HG03066 (cell line): ENCODE data around the gene KLRC4.
"Not testable (repeated sequence)": the region's sequence is repeated elsewhere in the genome, so short reads cannot be mapped to it uniquely, and the experiment has no call there.

Source experiments
- ATAC-seq: cut with Tn5 transposase; IDR thresholded peaks from one replicate; pipeline ENCODE4 v1.9.1; 2021; ENCODE audit warnings: low read depth; ENCODE audit not compliant: unreplicated experiment

The KLRC4 gene, protein sequence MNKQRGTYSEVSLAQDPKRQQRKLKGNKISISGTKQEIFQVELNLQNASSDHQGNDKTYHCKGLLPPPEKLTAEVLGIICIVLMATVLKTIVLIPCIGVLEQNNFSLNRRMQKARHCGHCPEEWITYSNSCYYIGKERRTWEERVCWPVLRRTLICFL

DNA sequence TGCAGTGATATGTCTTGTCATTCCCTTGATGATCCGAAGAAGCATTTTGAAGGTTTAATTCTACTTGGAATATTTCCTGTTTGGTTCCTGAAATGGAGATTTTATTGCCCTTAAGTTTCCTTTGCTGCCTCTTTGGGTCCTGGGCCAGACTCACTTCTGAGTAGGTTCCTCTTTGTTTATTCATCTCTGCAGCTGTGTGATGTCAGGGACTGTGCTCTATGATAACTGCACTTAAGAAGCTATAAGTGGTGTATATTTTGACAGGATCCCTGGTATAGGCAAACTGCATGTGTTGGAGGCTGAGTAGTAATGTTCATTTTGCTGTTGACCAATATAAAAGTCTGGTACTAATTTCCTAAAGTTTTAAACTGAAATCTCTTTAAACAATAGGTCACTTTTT, at the start of gene KLRC4:
Gene KLRC4, minus strand, starts transcription at position 366 of the 400 bp plus-strand sequence. Its CDS starts 182 bp downstream, at position 184.
- ATAC-seq, result no peak

DNA sequence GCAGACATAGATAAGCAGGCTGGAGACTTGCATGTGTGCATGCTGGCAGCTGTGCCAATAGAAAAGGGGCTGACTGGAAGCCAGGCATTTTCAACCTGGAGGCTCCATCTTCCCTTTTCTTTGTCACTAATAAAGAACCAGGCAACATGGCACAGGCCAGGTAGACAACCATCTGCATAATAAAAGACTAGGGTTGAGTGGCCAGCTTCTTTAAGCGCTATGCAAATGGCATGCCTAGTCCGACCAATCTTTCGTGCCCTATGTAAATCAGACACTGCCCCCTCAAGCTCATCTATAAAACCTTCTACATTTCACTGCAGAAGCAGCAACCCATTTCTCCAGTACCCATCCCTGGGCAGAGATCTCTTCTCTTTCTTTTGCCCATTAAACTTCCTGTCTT, 48.2 kb upstream of the KLRC4 start:
- no peak for ATAC-seq

DNA sequence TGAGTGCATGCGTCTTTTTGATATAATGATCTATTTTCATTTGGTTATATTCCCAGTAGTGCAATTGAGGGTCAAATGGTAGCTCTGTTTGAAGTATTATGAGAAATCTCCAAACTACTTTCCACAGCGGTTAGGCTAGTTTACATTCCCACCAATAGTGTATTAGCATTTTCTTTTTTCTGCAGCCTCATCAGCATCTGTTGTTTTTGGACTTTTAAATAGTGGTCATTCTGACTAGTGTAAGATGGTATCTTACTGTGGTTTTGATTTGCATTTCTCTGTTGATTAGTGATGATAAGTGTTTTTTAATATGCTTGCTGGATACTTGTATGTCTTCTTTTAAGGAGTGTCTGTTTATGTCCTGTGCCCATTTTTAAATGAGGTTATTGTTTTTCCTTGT, 47.3 kb upstream of the KLRC4 start:
- no peak for ATAC-seq

DNA sequence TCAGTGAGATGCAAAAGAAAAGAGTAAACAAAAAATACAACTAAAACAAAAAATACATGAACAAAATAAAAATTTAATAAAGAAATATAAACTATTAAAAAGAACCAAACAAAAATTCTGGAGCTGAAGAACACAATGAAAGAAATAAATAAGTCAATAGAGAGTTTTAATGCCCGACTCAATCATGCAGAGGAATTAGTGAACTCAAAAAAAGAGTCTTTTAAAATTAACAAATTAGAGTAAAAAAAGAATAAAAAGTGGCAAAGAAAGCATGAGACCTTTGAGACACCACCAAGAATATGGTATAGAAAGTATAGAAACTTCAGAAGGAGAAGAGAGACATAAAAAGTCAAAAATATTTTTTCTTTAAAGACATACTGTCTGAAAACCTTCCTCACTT, 46.2 kb upstream of the KLRC4 start:
- no peak for ATAC-seq

DNA sequence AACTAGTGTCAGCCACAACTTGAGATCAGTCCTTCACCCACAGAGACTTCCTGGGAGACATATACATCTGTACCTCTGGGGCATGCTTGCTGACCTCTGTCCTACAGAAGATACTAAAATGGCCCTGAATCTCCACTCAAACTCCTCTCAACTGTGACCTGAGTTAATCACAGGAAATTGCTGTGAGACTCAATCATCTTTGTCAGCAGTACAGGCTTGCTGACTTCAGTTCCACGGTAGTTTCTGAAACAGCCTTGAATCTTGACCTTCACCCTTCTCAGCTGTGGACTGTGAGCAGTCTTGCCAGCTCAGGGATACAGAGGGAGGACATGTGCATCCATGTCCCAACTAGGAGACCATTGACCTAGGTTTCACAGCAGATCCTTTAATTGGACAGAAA, 45.0 kb upstream of the KLRC4 start:
- no peak for ATAC-seq

DNA sequence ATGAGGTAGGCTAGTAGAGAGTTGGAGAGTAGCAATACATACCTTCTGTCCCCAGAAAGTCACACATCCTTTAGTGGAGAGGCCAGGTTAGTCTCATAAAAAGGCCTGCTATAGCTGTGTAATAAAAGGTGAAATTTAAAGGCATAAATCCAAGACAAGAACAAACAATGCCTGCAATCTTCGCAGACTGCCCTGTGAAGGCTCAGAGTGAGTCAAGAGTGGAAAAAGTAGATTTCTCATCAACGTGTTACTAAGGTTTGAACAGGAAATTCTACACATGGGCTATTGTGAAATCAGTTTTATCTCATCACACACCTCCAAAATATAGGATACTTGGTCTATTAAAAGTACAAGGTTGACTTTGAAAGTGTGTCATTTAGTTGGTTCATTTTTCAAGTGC, 43.6 kb upstream of the KLRC4 start, which contains the start of gene KLRC1:
Gene KLRC1, minus strand, starts transcription at position 222 of the 400 bp plus-strand sequence. CDS start 2,221 bp downstream, outside the sequence.
- ATAC-seq, result no peak

DNA sequence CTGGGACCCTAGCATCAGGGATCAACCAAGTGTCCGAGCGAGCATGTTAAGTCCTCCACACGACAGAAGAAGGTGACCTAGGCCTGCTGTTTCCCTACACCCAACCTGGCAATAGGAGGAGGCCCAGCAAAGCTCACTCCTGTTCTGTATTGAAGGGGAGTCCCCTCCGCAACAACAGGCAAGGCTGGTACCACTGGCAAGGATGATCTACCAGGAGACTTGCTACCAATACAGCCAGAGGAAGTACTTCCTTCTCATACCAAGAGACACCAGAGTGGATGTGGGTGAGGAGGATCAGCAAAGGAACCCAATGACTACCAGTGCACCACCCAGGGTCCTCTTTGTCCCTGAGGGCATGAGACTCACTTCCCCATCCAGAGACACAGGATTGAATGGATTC, 38.7 kb upstream of the KLRC4 start:
- no peak for ATAC-seq

DNA sequence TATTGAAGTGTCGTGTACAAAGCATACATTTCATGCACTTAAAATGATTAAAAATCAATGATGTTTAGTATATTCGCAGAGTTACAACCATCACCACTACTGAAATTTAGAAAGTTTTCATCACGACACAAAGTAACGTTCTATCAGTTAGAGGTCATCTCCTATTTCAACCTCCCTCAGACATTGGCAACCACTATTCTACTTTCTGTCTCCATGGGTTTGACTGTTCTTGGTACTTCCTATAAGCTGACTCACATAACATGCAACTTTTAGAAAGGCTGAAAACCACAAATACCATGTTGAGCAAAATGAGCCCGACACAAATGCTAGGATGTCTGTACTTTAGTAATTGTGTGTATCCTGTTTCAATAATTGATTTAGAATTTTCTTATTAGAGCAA, 36.5 kb upstream of the KLRC4 start:
- not testable (repeated sequence) for ATAC-seq

DNA sequence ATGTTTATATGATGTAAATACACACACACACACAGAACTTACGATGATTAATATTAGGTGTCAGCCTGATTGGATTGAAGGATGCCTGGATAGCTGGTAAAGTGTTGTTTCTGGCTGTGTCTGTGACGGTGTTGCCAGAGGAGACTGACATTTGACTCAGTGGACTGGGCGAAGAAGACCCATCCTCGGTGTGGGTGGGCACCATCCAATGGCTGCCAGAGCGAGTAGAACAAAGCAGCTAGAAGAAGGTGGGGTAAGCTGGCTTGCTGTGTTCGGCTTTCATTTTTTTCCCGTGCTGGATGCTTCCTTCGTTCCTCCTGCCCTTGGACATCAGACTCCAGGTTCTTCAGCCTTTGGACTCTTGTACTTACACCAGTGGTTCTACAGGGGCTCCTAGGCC, 31.6 kb upstream of the KLRC4 start:
- ATAC-seq, result not testable (repeated sequence)

DNA sequence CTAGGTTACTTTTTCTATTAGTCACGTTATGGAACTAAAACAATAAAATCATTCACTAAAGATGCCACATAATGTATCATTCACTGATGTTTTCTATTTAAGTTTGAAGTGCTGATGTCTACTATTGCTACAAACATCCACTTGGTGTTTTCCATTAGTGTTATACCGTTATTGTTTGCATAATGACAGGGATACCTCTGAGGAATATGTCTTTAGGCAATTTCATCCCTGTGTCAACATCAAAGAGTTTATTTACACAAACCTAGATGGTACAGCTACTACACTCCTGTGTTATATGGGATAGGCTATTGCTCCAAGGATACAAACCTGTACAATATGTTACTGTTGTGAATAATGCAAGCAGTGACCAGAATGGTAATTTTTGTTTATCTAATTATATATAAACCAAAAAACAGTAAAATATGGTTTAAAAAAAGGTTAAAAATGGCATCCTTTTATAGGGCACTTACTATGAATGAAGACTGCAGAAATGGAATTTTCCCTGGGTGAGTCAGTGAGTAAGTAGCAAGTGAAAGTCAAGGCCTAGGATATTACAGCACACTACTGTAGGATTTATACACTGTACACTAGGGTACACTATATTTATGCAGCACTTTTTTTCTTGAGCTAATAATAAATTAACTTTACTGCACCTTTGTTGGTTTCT, 30.2 kb upstream of the KLRC4 start:
- not testable (repeated sequence) for ATAC-seq

DNA sequence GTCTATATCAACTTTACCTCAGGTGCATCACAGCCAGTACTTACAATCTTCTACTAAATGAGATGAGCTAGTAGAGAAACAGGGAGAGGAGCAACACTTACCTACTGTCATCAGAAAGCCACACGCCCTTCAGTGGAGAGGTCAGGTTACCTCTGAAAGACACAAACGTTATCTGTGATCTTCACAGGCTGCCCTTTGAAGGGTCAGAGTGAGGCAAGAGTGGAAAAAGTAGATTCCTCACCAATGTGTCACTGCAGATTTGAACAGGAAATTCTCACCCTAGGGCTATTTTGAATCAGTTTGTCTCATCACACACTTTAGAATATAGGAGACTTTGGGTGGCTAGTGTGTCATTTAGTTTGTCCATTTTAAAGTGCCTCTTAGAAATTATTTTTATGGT, 28.0 kb upstream of the KLRC4 start:
- not testable (repeated sequence) for ATAC-seq

DNA sequence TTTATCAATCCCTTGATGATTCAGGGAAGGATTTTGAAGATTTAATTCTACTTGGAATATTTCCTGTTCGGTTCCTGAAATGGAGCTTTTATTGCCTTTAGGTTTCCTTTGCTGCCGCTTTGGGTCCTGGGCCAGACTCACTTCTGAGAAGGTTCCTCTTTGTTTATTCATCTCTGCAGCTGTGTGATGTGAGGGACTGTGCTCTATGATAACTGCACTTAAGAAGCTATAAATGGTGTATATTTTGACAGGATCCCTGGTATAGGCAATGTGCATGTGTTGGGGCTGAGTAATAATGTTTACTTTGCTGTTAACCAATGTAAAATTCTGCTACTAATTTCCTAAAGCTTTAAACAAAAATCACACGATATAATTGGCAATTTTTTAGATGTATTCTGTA, 26.3 kb upstream of the KLRC4 start, which contains the start of gene KLRC2:
Gene KLRC2, minus strand, starts transcription at position 195 of the 400 bp plus-strand sequence. Its CDS starts 24 bp downstream, at position 171.
- not testable (repeated sequence) for ATAC-seq

DNA sequence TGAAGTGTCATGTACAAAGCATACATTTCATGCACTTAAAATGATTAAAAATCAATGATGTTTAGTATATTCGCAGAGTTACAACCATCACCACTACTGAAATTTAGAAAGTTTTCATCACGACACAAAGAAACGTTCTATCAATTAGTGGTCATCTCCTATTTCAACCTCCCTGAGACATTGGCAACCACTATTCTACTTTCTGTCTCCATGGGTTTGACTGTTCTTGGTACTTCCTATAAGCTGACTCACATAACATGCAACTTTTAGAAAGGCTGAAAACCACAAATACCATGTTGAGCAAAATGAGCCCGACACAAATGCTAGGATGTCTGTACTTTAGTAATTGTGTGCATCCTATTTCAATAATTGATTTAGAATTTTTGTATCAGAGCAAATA, 21.1 kb upstream of the KLRC4 start:
- ATAC-seq, result not testable (repeated sequence)

DNA sequence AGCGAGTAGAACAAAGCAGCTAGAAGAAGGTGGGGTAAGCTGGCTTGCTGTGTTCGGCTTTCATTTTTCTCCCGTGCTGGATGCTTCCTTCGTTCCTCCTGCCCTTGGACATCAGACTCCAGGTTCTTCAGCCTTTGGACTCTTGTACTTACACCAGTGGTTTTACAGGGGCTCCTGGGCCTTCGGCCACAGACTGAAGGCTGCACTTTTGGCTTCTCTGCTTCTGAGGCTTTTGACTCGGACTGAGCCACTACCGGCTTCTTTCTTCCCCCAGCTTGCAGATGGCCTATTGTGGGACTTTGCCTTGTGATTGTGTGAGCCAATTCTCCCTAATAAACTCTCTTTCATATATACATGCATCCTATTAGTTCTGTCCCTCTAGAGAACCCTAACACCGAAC, 16.4 kb upstream of the KLRC4 start:
- ATAC-seq, result not testable (repeated sequence)

DNA sequence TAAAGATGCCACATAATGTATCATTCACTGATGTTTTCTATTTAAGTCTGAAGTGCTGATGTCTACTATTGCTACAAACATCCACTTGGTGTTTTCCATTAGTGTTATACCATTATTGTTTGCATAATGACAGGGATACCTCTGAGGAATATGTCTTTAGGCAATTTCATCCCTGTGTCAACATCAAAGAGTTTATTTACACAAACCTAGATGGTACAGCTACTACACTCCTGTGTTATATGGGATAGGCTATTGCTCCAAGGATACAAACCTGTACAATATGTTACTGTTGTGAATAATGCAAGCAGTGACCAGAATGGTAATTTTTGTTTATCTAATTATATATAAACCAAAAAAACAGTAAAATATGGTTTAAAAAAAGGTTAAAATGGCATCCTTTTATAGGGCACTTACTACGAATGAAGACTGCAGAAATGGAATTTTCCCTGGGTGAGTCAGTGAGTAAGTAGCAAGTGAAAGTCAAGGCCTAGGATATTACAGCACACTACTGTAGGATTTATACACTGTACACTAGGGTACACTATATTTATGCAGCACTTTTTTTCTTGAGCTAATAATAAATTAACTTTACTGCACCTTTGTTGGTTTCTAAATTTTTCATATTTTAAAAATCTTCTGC, 14.8 kb upstream of the KLRC4 start:
- ATAC-seq, result not testable (repeated sequence)

DNA sequence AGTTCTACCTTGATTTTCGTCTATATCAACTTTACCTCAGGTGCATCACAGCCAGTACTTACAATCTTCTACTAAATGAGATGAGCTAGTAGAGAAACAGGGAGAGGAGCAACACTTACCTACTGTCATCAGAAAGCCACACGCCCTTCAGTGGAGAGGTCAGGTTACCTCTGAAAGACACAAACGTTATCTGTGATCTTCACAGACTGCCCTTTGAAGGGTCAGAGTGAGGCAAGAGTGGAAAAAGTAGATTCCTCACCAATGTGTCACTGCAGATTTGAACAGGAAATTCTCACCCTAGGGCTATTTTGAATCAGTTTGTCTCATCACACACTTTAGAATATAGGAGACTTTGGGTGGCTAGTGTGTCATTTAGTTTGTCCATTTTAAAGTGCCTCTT, 12.6 kb upstream of the KLRC4 start:
- not testable (repeated sequence) for ATAC-seq

DNA sequence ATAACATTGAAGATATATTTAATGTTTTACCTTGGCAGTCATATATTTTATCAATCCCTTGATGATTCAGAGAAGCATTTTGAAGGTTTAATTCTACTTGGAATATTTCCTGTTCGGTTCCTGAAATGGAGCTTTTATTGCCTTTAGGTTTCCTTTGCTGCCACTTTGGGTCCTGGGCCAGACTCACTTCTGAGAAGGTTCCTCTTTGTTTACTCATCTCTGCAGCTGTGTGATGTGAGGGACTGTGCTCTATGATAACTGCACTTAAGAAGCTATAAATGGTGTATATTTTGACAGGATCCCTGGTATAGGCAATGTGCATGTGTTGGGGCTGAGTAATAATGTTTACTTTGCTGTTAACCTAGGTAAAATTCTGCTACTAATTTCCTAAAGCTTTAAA, 10.8 kb upstream of the KLRC4 start, which contains the start of gene KLRC3:
Gene KLRC3, minus strand, starts transcription at position 262 of the 400 bp plus-strand sequence. Its CDS starts 45 bp downstream, at position 217.
- ATAC-seq, result not testable (repeated sequence)

DNA sequence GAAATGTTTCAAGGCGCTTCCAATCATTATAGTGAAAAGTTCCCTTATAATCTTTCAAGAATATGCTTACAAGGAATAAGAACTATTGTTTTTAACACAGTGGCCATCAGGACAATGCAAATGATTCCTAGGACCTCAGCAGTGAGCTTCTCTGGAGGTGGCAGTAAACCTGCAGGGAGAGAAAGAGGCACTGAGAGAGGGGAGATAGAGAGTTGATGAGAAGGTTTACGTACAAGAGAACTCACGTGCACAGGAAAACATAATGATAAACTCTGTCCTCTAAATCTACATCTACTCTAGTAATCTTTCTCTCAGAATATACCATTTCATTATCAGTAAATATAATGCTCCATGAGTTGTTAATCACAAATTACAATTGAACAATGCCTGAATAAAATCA, 715 bp downstream of the KLRC4 start:
- no peak for ATAC-seq

DNA sequence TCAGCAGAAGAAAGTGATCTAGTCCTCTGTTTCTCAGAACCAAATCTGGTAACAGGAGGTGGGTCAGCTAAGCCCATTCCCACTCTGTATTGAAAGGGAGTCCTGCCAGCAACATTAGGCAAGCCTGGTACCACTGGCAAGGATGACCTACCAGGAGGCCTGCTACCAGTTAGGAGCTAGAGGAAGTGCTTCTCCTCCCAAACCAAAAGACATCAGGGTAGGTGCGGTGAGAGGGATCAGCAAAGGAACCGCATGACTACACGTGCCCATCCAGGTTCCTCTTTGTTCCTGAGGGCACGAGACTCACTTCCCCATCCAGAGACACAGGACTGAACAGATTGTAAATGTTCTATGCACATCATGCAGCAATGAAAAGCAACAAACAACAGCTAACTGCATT, 2.8 kb downstream of the KLRC4 start:
- ATAC-seq, result no peak

DNA sequence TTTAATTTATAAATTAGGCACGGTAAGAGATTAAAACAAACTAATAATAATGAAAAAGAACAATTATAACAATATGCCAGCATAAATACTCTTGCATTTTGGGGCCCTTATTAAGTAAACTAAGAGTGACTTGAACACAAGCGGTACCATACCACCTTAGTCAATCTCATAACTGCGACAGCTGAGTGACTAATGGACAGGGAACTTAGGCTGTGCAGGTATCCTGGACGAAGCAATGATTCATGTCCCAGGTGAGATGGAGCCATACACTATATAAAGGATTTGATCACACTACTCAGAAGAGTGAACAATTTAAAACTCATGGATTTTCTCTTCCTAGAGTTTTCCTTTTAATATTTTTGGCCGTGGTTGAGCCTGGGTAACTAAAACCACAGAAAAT, 4.3 kb downstream of the KLRC4 start:
- no peak for ATAC-seq

DNA sequence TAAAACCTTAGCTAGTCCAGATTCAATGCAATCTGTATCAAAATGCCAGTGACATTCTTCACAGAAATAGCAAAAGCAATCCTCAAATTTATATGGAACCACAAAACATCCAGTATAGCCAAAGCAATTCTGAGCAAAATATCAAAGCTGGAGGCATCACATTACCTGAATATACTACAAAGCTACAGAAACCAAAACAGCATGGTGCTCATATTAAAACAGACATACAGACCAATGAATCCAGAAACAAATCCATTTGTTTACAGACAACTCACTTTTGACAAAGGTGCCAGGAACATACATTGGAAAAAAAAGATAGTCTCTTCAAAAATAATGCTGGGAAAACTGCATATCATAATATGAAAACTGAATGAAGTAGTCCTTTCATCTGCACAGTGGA, 4.8 kb downstream of the KLRC4 start:
- ATAC-seq, result no peak

DNA sequence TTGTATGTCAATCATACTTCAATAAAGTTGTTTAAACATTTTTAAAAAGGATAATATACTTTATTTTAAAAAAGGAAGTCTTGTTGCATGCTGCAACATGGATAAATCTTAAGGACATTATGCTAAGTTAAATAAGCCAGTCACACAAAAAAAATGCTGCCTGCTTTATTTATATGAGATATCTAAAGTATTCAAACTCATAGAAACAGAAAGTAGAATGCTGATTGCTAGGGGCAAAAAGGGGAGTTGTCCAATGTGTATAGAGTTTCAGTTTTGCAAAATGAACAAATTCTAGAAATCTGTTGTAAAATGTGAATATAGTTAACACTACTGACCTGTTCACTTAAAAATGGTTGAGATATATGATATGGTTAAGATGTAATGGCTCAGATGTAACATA, 8.7 kb downstream of the KLRC4 start:
- no peak for ATAC-seq
